Mesenchymal stem cell (in vitro differentiated cells and primary cell): ENCODE data around the gene HERPUD1.

Experiments
- DNase-seq: peaks from one replicate; pipeline ENCODE4 v3.0.0-alpha.2; 2013
- H2AFZ ChIP-seq: one replicate; pipeline ENCODE4 v1.6.1; 2013; ENCODE audit warnings: low read depth, mild to moderate bottlenecking, control low read depth, inconsistent platforms, low read length, moderate library complexity
- H2AK5ac ChIP-seq: 2 replicates; pipeline ENCODE4 v1.6.1; 2013; ENCODE audit warnings: low read length, moderate library complexity, mild to moderate bottlenecking, inconsistent platforms; ENCODE audit not compliant: severe bottlenecking
- H2BK120ac ChIP-seq: one replicate; pipeline ENCODE4 v1.6.1; 2013; ENCODE audit warnings: low read depth, mild to moderate bottlenecking, inconsistent platforms, low read length, moderate library complexity
- H2BK12ac ChIP-seq, 2 experiments: one replicate each; pipeline ENCODE4 v1.6.1; 2013; ENCODE audit warnings: inconsistent platforms in 2 of 2, low read length in 2 of 2, mild to moderate bottlenecking in 2 of 2, moderate library complexity in 2 of 2, control low read depth in 1 of 2
- H2BK15ac ChIP-seq: one replicate; pipeline ENCODE4 v1.6.1; 2013; ENCODE audit warnings: mild to moderate bottlenecking, low read depth, inconsistent platforms; ENCODE audit not compliant: poor library complexity, severe bottlenecking
- H2BK5ac ChIP-seq: 2 replicates; pipeline ENCODE4 v1.6.1; 2013; ENCODE audit warnings: low read depth, mild to moderate bottlenecking, low read length, control low read depth, inconsistent platforms; ENCODE audit not compliant: poor library complexity, severe bottlenecking
- H3K14ac ChIP-seq, 2 experiments: one replicate each; pipeline ENCODE4 v1.6.1; 2013; ENCODE audit warnings: inconsistent platforms in 2 of 2, low read length in 2 of 2, control low read depth in 1 of 2, mild to moderate bottlenecking in 1 of 2, moderate library complexity in 1 of 2
- H3K18ac ChIP-seq, 2 experiments: one replicate each; pipeline ENCODE4 v1.6.1; 2013; ENCODE audit warnings: inconsistent platforms in 2 of 2, low read length in 2 of 2, control low read depth in 1 of 2, low read depth in 1 of 2, mild to moderate bottlenecking in 1 of 2
- H3K23ac ChIP-seq, 2 experiments: one replicate each; pipeline ENCODE4 v1.6.1; 2013; ENCODE audit warnings: inconsistent platforms in 2 of 2, low read length in 2 of 2, mild to moderate bottlenecking in 2 of 2, moderate library complexity in 2 of 2, control low read depth in 1 of 2
- H3K27ac ChIP-seq: 2 replicates; pipeline ENCODE4 v1.5.1; 2013; ENCODE audit warnings: mild to moderate bottlenecking, moderate library complexity, low read length, control low read depth, inconsistent platforms; ENCODE audit not compliant: poor library complexity, severe bottlenecking
- H3K27me3 ChIP-seq, 2 experiments: 2 replicates each; pipeline versions ENCODE4 v1.6.1 to v1.7.0; 2013; ENCODE audit warnings: low read length in 2 of 2, mild to moderate bottlenecking in 2 of 2, moderate library complexity in 2 of 2, control low read depth in 1 of 2, inconsistent platforms in 1 of 2; ENCODE audit not compliant: control insufficient read depth in 1 of 2, insufficient read depth in 1 of 2
- H3K36me3 ChIP-seq, 2 experiments: 2 replicates each; pipeline versions ENCODE4 v1.6.1 to v1.7.0; 2013; ENCODE audit warnings: low read length in 2 of 2, control low read depth in 1 of 2, inconsistent platforms in 1 of 2, low read depth in 1 of 2, mild to moderate bottlenecking in 1 of 2; ENCODE audit not compliant: insufficient read depth in 2 of 2, control insufficient read depth in 1 of 2
- H3K4ac ChIP-seq, 2 experiments: one replicate each; pipeline ENCODE4 v1.6.1; 2013; ENCODE audit warnings: inconsistent platforms in 2 of 2, low read length in 2 of 2, mild to moderate bottlenecking in 2 of 2, moderate library complexity in 2 of 2, control low read depth in 1 of 2, low read depth in 1 of 2
- H3K4me1 ChIP-seq: 2 replicates; pipeline ENCODE4 v1.6.1; 2013; ENCODE audit warnings: low read depth, low read length, control low read depth; ENCODE audit not compliant: control insufficient read depth, insufficient read depth
- H3K4me2 ChIP-seq: 2 replicates; pipeline ENCODE4 v1.6.1; 2013; ENCODE audit warnings: low read length, mild to moderate bottlenecking, inconsistent platforms; ENCODE audit not compliant: poor library complexity, severe bottlenecking
- H3K4me3 ChIP-seq, 2 experiments: 2 replicates each; pipeline versions ENCODE4 v1.5.1 to v1.7.0; 2013; ENCODE audit warnings: low read length in 2 of 2, mild to moderate bottlenecking in 2 of 2, control low read depth in 1 of 2, low read depth in 1 of 2; ENCODE audit not compliant: insufficient read depth in 1 of 2
- H3K79me1 ChIP-seq: replicated peaks from 2 replicates; pipeline ENCODE4 v1.6.1; 2013; ENCODE audit warnings: mild to moderate bottlenecking, control low read depth, low read length, inconsistent platforms; ENCODE audit not compliant: poor library complexity, severe bottlenecking
- H3K9ac ChIP-seq: 2 replicates; pipeline ENCODE4 v1.7.0; 2013; ENCODE audit warnings: mild to moderate bottlenecking, low read length, moderate library complexity
- H3K9me3 ChIP-seq: 2 replicates; pipeline ENCODE4 v1.7.0; 2013; ENCODE audit warnings: mild to moderate bottlenecking, low read length; ENCODE audit not compliant: control insufficient read depth
- H4K8ac ChIP-seq: one replicate; pipeline ENCODE4 v1.6.1; 2013; ENCODE audit warnings: inconsistent platforms, mild to moderate bottlenecking, low read length, moderate library complexity
- H4K91ac ChIP-seq: one replicate; pipeline ENCODE4 v1.6.1; 2013; ENCODE audit warnings: mild to moderate bottlenecking, low read length, inconsistent platforms
- WGBS: methylation state at CpG from one replicate; pipeline ENCODE4 v1.1.7; 2013; ENCODE audit warnings: mixed read lengths; 5-methylcytosine and 5-hydroxymethylcytosine counted together

HERPUD1 gene

GRCh38 chr16:56929639-56930038 is 2.3 kb upstream of the HERPUD1 start:
- Histone ChIP-seq H3K9me3 (no peaks in the 10 kb centered on the region), H3K27ac (no peak overlapping the region), H3K27me3 (no peaks in the 10 kb centered on the region), H3K14ac (no peak overlapping the region), H2AFZ (no peak overlapping the region), H2BK15ac (no peak overlapping the region), H3K79me1 (no peaks in the 10 kb centered on the region), H2BK5ac (no peak overlapping the region), H2AK5ac (no peak overlapping the region), H4K8ac (no peak overlapping the region), H3K23ac (no peak overlapping the region), H3K4me3 (no peak overlapping the region), H3K4ac (peak overlapping the region in 1 of 2 experiments; percentile 75), H3K36me3 (peaks cover 0 to 5% of the 10 kb centered on the region in 2 experiments), H4K91ac (no peak overlapping the region), H3K18ac (no peak overlapping the region), H3K4me1 (peaks cover 11% of the 10 kb centered on the region), H2BK12ac (no peak overlapping the region), H3K4me2 (no peak overlapping the region), H3K9ac (no peak overlapping the region), H2BK120ac (no peak overlapping the region)
- 98% methylated on average over 3 of the region's 4 CpGs for WGBS
- DNase-seq = no peak

GRCh38 chr16:56930486-56931270 is 1.3 kb upstream of the HERPUD1 start:
- peak overlapping the region; percentile 87 for H2BK120ac ChIP-seq
- H3K23ac ChIP-seq = no peak overlapping the region
- H3K4me2 ChIP-seq = no peak overlapping the region
- H3K36me3 ChIP-seq = peaks cover 0 to 14% of the 10 kb centered on the region in 2 experiments
- H3K4ac ChIP-seq = peak overlapping the region in 1 of 2 experiments; percentile 19
- peak overlapping the region; percentile 98 for H3K9ac ChIP-seq
- H3K9me3 ChIP-seq = no peaks in the 10 kb centered on the region
- no peak overlapping the region for H2BK15ac ChIP-seq
- no peak overlapping the region for H4K91ac ChIP-seq
- H2BK5ac ChIP-seq = no peak overlapping the region
- no peaks in the 10 kb centered on the region for H3K79me1 ChIP-seq
- H3K4me1 ChIP-seq = peaks cover 11% of the 10 kb centered on the region
- peak overlapping the region; percentile 78 for H4K8ac ChIP-seq
- H3K27me3 ChIP-seq = no peaks in the 10 kb centered on the region
- DNase-seq = no peak
- H3K27ac ChIP-seq = no peak overlapping the region
- H2AK5ac ChIP-seq = peak overlapping the region; percentile 20
- peak overlapping the region in 1 of 2 experiments; percentile 0 for H3K18ac ChIP-seq
- no peak overlapping the region for H2AFZ ChIP-seq
- peak overlapping the region in 1 of 2 experiments; percentile 59 for H2BK12ac ChIP-seq
- 91% methylated on average over 14 of the region's 15 CpGs for WGBS
- no peak overlapping the region for H3K14ac ChIP-seq
- H3K4me3 ChIP-seq = no peak overlapping the region

- H3K14ac ChIP-seq = no peak overlapping the region
- DNase-seq = no peak
- H4K91ac ChIP-seq = peak overlapping the region; percentile 99
- no peak overlapping the region for H2BK5ac ChIP-seq
- peak overlapping the region; percentile 57 for H3K4me2 ChIP-seq
- peak overlapping the region; percentile 44 for H2BK15ac ChIP-seq
- peak overlapping the region; percentile 46 to 98 for H3K4me3 ChIP-seq
- H2BK120ac ChIP-seq = peak overlapping the region; percentile 87
- H3K9ac ChIP-seq = peak overlapping the region; percentile 98
- WGBS = 39% methylated on average over 21 of the region's 25 CpGs
- H2AK5ac ChIP-seq = peak overlapping the region; percentile 100
- peaks cover 0 to 21% of the 10 kb centered on the region in 2 experiments for H3K36me3 ChIP-seq
- peak overlapping the region; percentile 62 to 92 for H3K18ac ChIP-seq
- no peak overlapping the region for H3K23ac ChIP-seq
- H3K27me3 ChIP-seq = no peaks in the 10 kb centered on the region
- H4K8ac ChIP-seq = peak overlapping the region; percentile 98
- H2BK12ac ChIP-seq = peak overlapping the region in 1 of 2 experiments; percentile 34
- H2AFZ ChIP-seq = peak overlapping the region; percentile 3
- no peaks in the 10 kb centered on the region for H3K9me3 ChIP-seq
- peak overlapping the region; percentile 0 for H3K27ac ChIP-seq
- H3K79me1 ChIP-seq = no peaks in the 10 kb centered on the region
- peak overlapping the region; percentile 27 to 83 for H3K4ac ChIP-seq
- H3K4me1 ChIP-seq = peaks cover 11% of the 10 kb centered on the region
Measured at GRCh38 chr16:56931271-56931891, 561 bp upstream of the HERPUD1 start.
